Measurements from ENCODE around the gene ERAP2. TPM values are rescaled to one million over a fixed set of nuclear protein-coding genes. Genes with fewer than 3 reads are reported as not detected.

ERAP2 gene
- total RNA-seq, 1 experiment from 2014 or later, result 4.5 TPM

- Histone ChIP-seq H3K4me1 (peaks cover 4% of the 10 kb centered on the region; the same call in 1 of the 2 replicates), H3K27me3 (replicated peaks; ENCODE audit: control insufficient read depth, insufficient read depth, low read length) (no peaks in the 10 kb centered on the region), H3K9me3 (no peaks in the 10 kb centered on the region), H3K4me3 (ENCODE audit: low read depth, low read length) (no peak overlapping the region), H3K36me3 (ENCODE audit: control insufficient read depth, insufficient read depth, low read length) (no peaks in the 10 kb centered on the region)
- peaks cover 20% of the 10 kb centered on the region for H3K4me1 Mint-ChIP-seq (ENCODE audit: low read depth, unreplicated experiment)
- BruUV-seq (replicated peaks), result no TSS peak
- H3K36me3 Mint-ChIP-seq (ENCODE audit: insufficient read depth, unreplicated experiment), result no peaks in the 10 kb centered on the region
- ChIA-PET CTCF (interaction anchor here (0.7 kb wide), 1 partner anchor 271 kb away, joined by 3 read pairs; no protein-coding TSS in a partner anchor), POLR2A (no interaction called here)
- TF ChIP-seq CTCF (IDR thresholded peaks at IDR 0.05; ENCODE audit: insufficient read depth in 1 of 2, low read depth in 1 of 2, low read length in 1 of 2, severe bottlenecking in 1 of 2, unreplicated experiment in 1 of 2), result no peak
- H3K4me3 Mint-ChIP-seq (ENCODE audit: unreplicated experiment), result no peak overlapping the region
- H3K9me3 Mint-ChIP-seq (ENCODE audit: unreplicated experiment), result no peaks in the 10 kb centered on the region
- intact Hi-C loops (cut with micrococcal nuclease; ENCODE audit: unreplicated experiment), result no loop called here
- H3K27me3 Mint-ChIP-seq (ENCODE audit: insufficient read depth, unreplicated experiment), result no peaks in the 10 kb centered on the region
- H3K27ac Mint-ChIP-seq (ENCODE audit: unreplicated experiment), result no peak overlapping the region
- DNase-seq, result no peak
Measured at GRCh38 chr5:96871686-96872085, 4.6 kb upstream of the ERAP2 start.

- H3K9me3 Mint-ChIP-seq (ENCODE audit: unreplicated experiment), result no peaks in the 10 kb centered on the region
- H3K4me1 ChIP-seq, result peaks cover 4% of the 10 kb centered on the region; the same call in 1 of the 2 replicates
- ChIA-PET POLR2A (no interaction called here), CTCF (no interaction called here)
- no peaks in the 10 kb centered on the region for H3K36me3 ChIP-seq (ENCODE audit: control insufficient read depth, insufficient read depth, low read length)
- DNase-seq, result no peak
- no peaks in the 10 kb centered on the region for H3K9me3 ChIP-seq
- H3K4me3 Mint-ChIP-seq (ENCODE audit: unreplicated experiment), result no peak overlapping the region
- peaks cover 20% of the 10 kb centered on the region for H3K4me1 Mint-ChIP-seq (ENCODE audit: low read depth, unreplicated experiment)
- H3K27me3 ChIP-seq (replicated peaks; ENCODE audit: control insufficient read depth, insufficient read depth, low read length), result no peaks in the 10 kb centered on the region
- H3K27me3 Mint-ChIP-seq (ENCODE audit: insufficient read depth, unreplicated experiment), result no peaks in the 10 kb centered on the region
- no TSS peak for BruUV-seq (replicated peaks)
- TF ChIP-seq CTCF (IDR thresholded peaks at IDR 0.05; ENCODE audit: insufficient read depth in 1 of 2, low read depth in 1 of 2, low read length in 1 of 2, severe bottlenecking in 1 of 2, unreplicated experiment in 1 of 2), result no peak
- H3K27ac Mint-ChIP-seq (ENCODE audit: unreplicated experiment), result no peak overlapping the region
- H3K4me3 ChIP-seq (ENCODE audit: low read depth, low read length), result no peak overlapping the region
- intact Hi-C loops (cut with micrococcal nuclease; ENCODE audit: unreplicated experiment), result no loop called here
- no peaks in the 10 kb centered on the region for H3K36me3 Mint-ChIP-seq (ENCODE audit: insufficient read depth, unreplicated experiment)
Measured at GRCh38 chr5:96873449-96873848, 2.9 kb upstream of the ERAP2 start.

- H3K4me1 Mint-ChIP-seq (ENCODE audit: low read depth, unreplicated experiment), result peaks cover 20% of the 10 kb centered on the region
- no peaks in the 10 kb centered on the region for H3K36me3 Mint-ChIP-seq (ENCODE audit: insufficient read depth, unreplicated experiment)
- no peak overlapping the region for H3K4me3 Mint-ChIP-seq (ENCODE audit: unreplicated experiment)
- no peak overlapping the region for H3K27ac Mint-ChIP-seq (ENCODE audit: unreplicated experiment)
- CTCF ChIA-PET, result no interaction called here
- H3K9me3 ChIP-seq, result no peaks in the 10 kb centered on the region
- DNase-seq, result no peak
- intact Hi-C loops (cut with micrococcal nuclease; ENCODE audit: unreplicated experiment), result no loop called here
- POLR2A ChIA-PET, result no interaction called here
- no peak for TF ChIP-seq CTCF (IDR thresholded peaks at IDR 0.05; ENCODE audit: insufficient read depth in 1 of 2, low read depth in 1 of 2, low read length in 1 of 2, severe bottlenecking in 1 of 2, unreplicated experiment in 1 of 2)
- no TSS peak for BruUV-seq (replicated peaks)
- H3K27me3 Mint-ChIP-seq (ENCODE audit: insufficient read depth, unreplicated experiment), result no peaks in the 10 kb centered on the region
- H3K9me3 Mint-ChIP-seq (ENCODE audit: unreplicated experiment), result no peaks in the 10 kb centered on the region
- H3K4me3 ChIP-seq (ENCODE audit: low read depth, low read length), result no peak overlapping the region
- H3K27me3 ChIP-seq (replicated peaks; ENCODE audit: control insufficient read depth, insufficient read depth, low read length), result no peaks in the 10 kb centered on the region
- H3K4me1 ChIP-seq, result peaks cover 4% of the 10 kb centered on the region; the same call in 1 of the 2 replicates
- no peaks in the 10 kb centered on the region for H3K36me3 ChIP-seq (ENCODE audit: control insufficient read depth, insufficient read depth, low read length)
Measured at GRCh38 chr5:96874631-96875030, 1.7 kb upstream of the ERAP2 start.
